Measurements from ENCODE around the gene S100A5.
"Not testable (repeated sequence)": the region's sequence is repeated elsewhere in the genome, so short reads cannot be mapped to it uniquely, and the experiment has no call there.

Gene S100A5

DNA sequence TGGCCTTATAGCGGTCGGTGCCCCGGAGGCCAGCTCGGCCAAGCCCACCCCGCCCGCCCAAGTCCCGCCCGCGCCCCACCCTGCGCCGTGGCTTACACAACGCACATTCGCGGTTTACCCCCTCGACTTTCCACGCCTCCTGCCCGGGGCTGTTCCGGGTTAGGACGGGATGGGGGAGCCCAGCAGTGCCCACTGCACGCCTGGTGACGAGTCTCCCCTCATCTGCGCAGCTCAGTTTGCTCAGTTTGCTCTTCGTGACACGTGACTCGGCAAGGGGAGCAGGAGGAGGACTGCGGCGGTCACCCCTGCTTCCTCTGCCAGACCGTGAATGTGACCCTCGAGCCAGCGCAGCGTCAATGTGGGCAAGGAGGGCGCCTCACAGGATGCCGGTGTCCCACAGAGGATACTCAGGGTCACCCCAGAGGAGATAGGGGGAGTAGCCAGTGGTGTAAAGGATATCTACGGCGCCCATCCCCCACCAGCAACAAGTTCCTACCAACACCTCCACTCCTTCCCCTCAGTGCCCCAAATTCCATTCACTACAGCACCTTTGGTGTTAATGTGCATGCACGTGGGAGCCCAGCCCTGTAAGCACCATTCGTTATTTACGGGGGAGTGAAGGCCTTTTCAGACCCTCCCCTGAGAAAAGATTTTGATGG lies 4.6 kb downstream of the S100A5 start:
- in situ Hi-C loops (cut with MboI; ENCODE audit: low sequenced_read_pairs): no loop called here

DNA sequence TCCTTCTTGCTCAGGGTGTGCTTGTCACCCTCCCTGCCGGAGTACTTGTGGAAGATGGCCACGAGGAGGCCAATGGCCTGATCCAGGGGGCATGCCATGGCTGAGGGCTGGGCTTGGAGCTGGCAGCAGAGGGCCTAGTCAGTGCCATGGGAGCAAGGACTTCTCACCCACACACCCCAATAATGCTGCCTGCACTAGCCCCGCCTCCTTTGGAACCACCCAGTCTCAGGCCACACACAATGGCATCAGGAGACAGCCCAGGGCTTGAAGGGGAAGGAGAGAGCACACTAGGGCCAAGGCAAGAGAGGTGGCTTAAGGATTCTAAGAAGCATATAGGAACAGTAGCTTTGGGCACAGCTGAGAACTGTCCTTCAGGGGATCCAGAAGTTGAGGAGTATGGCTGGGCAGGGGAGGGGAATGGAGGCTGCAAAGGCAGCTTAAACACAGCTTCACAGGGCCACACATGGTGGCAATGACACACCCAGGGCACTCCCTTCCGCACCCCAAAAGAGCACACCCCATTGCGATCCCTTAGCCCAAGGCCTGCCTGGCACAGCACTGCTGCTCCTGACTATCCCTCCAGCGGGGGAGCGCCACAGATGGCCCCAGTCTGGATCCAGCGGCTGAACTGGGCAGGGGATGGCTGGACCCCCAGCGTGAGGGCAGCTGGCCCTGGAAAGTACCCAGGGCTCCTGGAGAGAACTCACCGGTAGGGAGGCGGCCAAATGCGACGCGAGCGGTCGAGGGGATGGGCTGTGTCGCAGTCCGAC lies 5.3 kb downstream of the S100A5 start, which contains the start of gene S100A6:
TSS of gene S100A6 (minus strand) at position 750 of the 770 bp plus-strand sequence. CDS start at position 98, 652 bp downstream.
- in situ Hi-C loops (cut with MboI; ENCODE audit: low sequenced_read_pairs): no loop called here

DNA sequence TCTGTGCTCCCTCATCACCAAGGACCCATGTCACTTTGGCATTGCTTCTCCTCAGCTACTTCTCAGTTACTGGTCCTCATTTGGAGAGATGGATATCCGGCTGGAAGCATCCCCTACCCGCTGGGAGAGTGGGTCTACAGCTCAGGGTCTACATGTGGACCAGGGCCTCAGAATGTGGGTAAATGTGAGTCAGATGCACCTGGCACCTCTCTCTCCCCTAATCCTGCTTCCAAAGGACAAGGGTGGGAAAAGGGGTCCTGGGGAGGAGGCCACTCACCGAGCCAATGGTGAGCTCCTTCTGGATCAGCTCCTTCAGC lies 5.9 kb downstream of the S100A5 start:
- in situ Hi-C loops (cut with MboI; ENCODE audit: low sequenced_read_pairs): loop anchor here (5.0 kb wide), 1 partner anchor 32 kb away; the partner anchor contains the start of gene S100A2

DNA sequence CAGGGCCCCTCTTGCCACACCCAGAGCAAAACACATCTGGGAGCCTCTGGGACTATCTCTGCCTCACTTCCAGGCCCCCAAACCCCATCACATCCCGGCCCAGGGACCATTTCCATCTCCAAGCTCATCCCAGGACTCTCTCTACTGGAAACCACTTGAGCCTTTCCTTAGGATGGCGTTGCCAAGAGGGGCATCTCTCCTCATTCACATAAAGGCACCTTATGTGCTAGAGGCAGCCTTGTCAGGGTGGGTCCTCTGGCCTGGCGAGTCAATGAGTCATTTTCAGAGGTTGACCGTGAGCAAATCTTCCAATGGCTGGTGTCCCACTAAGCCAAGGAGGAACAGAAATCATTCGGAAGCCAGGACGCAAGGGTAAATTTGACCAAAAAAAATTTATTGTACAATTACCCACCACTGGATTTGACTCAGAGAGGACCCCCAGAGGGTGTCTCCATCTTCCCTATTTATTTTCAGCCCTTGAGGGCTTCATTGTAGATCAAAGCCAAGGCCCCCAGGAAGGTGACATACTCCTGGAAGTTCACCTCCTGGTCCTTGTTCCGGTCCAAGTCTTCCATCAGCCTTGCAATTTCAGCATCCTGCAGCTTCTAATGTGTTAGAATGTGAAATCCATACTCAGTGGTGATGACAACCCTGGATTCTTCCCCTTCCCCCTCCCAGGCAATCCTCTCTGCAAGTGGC lies 6.4 kb downstream of the S100A5 start:
- in situ Hi-C loops (cut with MboI; ENCODE audit: low sequenced_read_pairs): loop anchor here (5.0 kb wide), 1 partner anchor 33 kb away; the partner anchor contains the start of gene S100A2

DNA sequence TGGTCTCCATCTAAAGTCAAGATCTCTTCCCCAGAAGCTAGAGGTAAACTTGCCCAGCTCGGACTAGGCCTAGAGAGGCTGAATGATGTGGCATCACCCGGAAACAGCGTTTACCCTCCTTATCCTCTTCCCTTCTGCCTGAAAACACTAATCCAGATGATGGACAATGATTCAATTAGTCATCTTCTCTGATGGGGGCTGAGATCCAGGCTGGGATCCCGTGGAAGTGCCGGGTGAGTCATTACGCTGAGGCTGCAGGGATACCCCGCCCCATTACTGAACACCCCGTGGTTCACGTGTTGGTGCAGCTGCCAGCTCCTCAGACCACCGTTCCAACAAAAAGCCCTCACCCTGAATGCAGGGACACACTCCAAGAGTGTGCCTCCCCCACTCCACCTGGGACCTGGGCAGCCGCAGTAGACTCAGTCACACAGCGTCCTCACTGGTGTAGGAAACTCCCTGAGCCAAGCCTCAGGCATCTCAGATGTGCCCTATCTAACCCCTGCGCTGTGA lies 7.0 kb downstream of the S100A5 start:
- in situ Hi-C loops (cut with MboI; ENCODE audit: low sequenced_read_pairs): loop anchor here (5.0 kb wide), 1 partner anchor 34 kb away; the partner anchor contains the start of gene S100A2

DNA sequence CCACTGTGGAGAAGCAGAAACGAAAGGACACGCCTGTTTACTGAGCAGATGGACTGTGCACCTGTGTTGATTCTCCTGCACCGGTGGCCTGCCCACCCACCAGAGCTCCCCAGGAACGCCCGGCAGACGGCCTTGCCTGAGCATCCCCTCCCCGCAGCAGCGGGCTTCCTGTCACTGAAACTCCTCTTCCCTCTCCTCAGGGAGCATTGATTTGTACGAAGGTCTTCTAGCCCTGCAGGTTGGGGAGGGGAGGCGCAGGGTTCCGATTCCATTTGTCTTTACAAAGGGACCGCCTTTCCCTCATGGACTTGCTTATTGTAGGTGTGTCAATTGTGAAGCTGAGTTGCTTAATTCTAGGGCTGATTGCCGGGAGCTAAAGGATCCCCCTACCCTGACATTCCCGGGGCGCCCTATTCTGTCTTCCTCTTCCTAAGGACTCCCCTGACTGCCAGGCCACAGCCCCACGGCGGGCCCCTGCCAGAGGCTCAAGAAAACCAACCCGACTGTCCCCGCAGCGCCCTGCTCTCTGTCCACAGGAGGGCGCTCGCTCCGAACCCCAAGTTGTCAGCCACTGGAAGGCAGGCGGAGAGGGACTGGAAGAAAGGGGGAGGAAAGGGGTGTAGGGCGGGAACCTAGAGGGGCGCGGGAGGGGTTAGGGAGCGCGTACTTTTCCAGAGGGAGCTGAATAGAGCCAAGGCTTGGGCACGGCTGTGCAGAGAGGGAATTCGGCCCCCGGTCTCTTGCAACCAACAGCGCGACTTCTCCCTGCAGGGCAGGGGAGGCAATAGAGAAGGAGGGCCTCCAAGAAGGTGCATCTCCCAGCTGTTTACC lies 7.8 kb downstream of the S100A5 start:
- in situ Hi-C loops (cut with MboI; ENCODE audit: low sequenced_read_pairs): loop anchor here (5.0 kb wide), 1 partner anchor 34 kb away; the partner anchor contains the start of gene S100A2

DNA sequence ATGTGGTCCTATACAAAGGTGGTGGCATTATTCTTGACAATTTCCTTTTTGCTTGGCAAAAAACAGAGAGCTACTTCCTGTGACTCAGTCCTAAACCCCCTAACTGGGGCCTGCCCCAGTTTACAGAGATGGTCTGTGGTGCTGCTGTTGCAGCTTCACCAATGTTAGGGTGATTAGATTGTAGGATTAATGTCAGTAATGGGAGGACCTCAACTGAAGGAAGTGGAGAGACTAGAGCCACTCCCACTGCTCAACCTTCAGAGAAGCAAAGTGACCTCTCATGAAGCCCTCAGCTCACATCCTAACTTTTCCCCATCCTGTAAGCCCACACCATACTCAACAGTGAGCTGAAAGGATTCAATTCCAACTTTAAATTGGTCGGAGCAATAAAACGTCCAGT lies 8.6 kb downstream of the S100A5 start:
- in situ Hi-C loops (cut with MboI; ENCODE audit: low sequenced_read_pairs): loop anchor here (5.0 kb wide), 1 partner anchor 35 kb away; the partner anchor contains the start of gene S100A2

DNA sequence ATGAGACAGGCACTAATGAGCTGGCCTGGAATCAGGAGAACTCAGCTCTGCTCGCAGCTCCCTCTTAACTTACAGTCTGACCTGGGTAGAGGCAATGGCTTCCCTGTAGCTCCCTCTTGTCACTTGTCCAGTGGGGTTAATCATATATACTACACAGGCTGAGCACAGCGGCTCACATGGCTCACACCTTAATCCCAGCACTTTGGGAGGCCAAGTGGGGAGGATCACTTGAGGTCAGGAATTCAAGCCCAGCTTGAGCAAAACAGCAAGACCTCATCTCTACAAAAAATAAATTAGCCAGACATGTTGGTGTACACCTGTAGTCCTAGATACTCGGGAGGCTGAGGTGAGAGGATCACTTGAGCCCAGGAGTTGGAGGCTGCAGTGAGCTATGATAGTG lies 9.1 kb downstream of the S100A5 start:
- in situ Hi-C loops (cut with MboI; ENCODE audit: low sequenced_read_pairs): loop anchor here (5.0 kb wide), 1 partner anchor 36 kb away; the partner anchor contains the start of gene S100A2

DNA sequence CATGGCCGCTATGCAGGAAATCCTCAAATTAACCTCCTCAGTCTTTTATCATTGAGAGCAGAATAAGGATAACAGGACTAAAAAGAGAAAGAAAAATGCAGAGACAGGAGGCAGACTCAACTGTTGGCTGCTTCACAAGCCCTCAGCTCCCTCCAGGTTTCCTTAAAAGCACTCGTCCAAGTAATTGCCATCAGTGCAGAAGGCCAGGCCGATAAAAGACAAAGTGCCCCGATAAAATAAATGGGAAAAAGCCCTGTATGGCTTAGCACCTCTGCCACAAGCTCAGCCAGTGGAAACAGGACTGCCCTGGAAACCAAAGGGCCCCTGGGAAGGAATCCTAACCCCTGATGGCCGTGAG lies 13.1 kb downstream of the S100A5 start:
- in situ Hi-C loops (cut with MboI; ENCODE audit: low sequenced_read_pairs): no loop called here

DNA sequence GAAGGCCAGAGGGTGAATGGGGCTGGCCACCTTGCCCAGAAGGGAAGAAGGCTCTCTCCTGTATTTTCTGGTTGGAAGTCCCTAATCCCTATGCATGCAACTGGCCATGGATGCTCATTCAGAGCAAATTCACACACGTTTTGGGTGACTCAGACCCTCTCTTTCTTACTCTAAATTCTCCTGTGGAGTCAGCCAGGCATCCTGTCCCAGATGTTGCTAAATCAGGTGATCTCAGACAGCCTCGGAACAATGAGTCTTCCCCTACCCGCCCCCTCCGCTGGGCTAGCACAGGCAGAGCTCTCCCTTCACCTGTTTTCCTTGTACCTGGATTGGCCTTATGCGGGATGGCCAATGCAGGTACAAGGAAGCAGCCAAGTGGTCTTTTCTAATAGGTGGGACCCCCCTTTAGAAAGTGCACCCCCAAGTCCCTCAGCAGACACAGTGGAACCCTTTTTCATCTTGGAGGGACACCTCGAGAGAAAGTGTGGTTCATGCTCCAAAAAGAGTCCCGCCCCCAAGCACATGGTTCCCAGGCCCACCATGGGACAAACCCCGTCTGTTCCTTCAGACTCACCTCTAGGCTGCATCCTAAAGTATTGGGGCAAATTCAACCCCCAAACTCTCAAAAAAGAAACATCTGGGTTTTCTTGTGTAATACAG lies 13.6 kb downstream of the S100A5 start:
- in situ Hi-C loops (cut with MboI; ENCODE audit: low sequenced_read_pairs): no loop called here

DNA sequence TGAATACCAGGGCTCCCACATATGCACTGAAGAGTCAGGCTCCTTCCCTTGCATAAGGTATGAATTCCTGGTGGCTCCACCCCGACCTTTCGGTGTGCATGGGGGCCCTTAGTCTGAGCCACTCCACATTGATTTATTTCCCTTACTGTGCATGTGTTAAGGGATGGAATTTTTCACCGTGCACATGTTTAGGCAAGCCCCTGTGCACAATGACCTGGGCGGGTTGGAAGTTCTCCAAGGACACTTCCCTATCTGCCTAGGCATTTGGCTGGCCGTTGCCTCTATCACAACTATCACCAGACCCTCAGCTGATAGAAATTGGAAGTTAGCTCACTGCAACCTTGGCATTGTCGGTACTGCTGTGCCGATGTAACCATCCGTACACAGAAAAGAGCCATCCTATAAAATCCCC lies 14.6 kb downstream of the S100A5 start:
- in situ Hi-C loops (cut with MboI; ENCODE audit: low sequenced_read_pairs): no loop called here

DNA sequence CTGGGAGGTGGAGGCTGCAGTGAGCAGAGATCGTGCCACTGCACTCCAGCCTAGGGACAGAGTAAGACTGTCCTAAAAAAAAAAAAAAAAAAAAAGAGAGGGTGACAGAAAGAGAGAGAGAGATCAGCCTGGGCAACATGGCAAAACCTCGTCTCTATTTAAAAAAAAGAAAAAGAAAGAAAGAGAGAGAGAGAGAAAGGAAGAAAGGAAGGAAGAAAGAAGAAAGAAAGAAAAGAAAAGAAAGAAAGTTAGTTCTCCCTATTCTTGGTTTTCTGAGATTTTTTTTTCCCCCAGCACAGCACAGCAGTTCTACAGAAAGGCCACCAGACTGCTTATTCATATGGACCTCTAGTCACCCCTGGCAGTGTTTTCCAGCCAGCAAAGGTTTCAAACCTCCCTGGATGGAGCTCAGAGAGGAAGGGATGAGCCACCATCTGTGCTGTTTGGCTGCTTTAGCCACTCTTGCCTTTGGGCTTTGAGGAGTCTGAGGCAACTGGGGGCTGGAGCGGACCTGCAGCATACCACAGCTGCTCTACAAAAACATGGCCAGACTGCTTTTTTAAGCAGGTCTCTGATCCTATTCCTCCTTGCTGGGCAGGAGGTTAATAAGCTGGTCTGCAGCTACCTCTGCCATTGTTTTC lies 15.5 kb downstream of the S100A5 start:
- in situ Hi-C loops (cut with MboI; ENCODE audit: low sequenced_read_pairs): no loop called here

DNA sequence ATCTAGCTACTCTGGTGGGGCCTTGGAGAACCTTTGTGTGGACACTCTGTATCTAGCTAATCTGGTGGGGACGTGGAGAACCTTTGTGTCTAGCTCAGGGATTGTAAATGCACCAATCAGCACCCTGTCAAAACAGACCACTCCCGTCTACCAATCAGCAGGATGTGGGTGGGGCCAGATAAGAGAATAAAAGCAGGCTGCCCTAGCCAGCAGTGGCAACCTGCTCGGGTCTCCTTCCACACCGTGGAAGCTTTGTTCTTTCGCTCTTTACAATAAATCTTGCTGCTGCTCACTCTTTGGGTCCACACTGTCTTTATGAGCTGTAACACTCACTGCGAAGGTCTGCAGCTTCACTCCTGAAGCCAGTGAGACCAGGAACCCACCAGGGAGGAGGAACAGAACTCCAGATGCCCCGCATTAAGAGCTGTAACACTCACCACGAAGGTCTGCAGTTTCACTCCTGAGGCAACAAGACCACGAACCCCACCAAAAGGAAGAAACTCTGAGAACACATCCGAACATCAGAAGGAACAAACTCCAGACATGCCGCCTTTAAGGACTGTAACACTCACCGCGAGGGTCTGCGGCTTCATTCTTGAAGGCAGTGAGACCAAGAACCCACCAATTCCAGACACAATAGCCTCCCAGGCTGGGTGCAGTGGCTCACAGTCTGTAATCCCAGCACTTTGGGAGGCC lies 18.2 kb downstream of the S100A5 start:
- in situ Hi-C loops (cut with MboI; ENCODE audit: low sequenced_read_pairs): not testable (repeated sequence)

DNA sequence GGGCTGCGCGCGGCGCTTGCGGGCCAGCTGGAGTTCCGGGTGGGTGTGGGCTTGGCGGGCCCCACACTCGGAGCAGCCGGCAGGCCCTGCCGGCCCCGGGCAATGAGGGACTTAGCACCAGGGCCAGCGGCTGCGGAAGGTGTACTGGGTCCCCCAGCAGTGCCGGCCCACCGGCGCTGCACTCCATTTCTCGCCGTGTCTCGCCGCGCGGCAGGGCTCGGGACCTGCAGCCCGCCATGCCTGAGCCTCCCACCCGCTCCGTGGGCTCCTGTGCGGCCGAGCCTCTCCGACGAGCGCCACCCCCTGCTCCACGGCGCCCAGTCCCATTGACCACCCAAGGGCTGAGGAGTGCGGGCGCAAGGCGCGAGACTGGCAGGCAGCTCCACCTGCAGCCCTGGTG lies 18.9 kb downstream of the S100A5 start:
- in situ Hi-C loops (cut with MboI; ENCODE audit: low sequenced_read_pairs): not testable (repeated sequence)

DNA sequence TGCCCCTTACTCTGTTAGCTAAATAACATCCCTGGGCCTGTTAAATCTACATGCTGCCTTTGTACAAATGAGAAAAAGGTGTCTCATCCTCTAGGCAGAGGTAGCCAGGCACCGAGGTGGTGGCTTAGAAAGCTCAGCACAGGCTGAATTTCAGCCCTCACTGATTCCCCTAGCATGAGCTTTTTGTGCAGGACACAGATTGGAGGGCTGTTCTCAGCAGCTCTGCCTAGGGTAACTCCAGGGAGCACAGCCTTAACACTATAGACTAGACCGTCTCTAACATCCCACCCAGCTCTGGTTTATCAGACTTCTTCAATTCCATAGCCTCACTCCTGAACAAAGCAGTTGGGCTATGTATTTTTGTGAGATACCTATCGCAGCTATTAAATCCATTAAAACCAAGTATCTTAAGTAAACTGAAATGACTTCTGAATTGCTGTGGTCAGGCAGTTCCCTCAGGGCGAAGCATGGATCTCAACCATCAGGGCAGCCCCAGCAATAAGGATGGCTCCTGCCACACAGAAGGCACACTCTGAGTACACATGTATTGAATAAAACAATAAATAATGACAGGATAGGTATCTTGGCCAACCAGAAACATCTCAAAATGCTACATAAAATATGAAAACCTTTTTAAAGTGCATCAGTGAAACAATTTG lies 19.8 kb downstream of the S100A5 start:
- in situ Hi-C loops (cut with MboI; ENCODE audit: low sequenced_read_pairs): no loop called here

DNA sequence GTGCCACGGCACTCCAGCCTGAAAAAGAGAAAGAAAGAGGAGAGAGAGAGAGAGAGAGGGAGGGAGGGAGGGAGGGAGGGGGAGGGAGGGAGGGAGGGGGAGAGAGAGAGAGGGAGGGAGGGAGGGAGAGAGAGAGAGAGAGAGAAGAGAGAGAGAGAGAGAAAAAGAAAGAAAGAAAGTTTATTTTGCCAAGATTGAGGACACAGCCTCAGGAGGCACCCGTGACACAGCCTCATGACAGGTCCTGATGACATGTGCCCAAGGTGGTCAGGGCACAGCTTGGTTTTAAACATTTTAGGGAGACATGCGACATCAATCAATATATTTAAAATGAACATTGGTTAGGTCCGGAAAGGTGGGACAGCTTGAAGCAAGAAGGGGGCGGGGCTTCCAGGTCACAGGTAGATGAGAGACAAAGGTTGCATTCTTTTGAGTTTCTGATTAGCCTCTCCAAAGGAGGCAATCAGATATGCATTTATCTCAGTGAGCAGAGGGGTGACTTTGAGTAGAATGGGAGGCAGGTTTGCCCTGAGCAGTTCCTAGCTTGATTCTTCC lies 20.5 kb downstream of the S100A5 start:
- in situ Hi-C loops (cut with MboI; ENCODE audit: low sequenced_read_pairs): not testable (repeated sequence)

DNA sequence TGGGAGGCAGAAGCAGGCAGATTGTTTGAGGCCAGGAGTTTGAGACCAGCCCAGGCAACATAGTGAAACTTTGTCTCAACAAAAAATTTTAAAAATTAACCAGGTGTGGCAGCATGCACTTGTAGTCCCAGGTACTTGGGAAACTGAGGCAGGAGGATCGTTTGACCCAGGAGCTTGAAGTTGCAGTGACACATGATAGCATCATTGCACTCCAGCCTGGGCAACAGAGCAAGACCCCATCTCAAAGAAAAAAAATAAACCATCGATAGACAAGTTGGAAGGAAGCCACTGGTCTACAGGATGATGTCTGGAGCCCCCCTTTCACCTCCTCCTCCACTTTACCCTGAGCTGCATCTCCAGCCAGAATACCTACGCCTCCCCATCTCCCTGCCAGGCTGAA lies 21.5 kb downstream of the S100A5 start:
- in situ Hi-C loops (cut with MboI; ENCODE audit: low sequenced_read_pairs): loop anchor here (10.0 kb wide), 2 partner anchors 46 to 466 kb away; partner anchors contain the start of genes RAB13 and S100A2

Data from HL-60/S4 (cell line).